HG02763 (cell line): ENCODE measurements around the gene SHKBP1.

ENCODE experiments used
- ATAC-seq: cut with Tn5 transposase; IDR thresholded peaks from one replicate; pipeline ENCODE4 v1.9.1; 2021; ENCODE audit warnings: mild to moderate bottlenecking, moderate library complexity; ENCODE audit not compliant: unreplicated experiment

The SHKBP1 gene

GRCh38 chr19:40632311-40633036 lies 55.8 kb downstream of the SHKBP1 start:
- ATAC-seq, result no peak

- no peak for ATAC-seq
These were observed 56.5 kb downstream of the SHKBP1 start for GRCh38 chr19:40633207-40633606.

- ATAC-seq, result no peak
These were observed 61.7 kb downstream of the SHKBP1 start for GRCh38 chr19:40638327-40638726.

- no peak for ATAC-seq
These were observed 62.9 kb downstream of the SHKBP1 start for GRCh38 chr19:40639638-40639982.

GRCh38 chr19:40640744-40641143 lies 64.1 kb downstream of the SHKBP1 start:
- ATAC-seq, result no peak
